ENCODE measurements around the gene ZNF141. TPM values are rescaled to one million over a fixed set of nuclear protein-coding genes. Genes with fewer than 3 reads are reported as not detected.

Gene ZNF141
- polyA plus RNA-seq, 3 donors: 2.5 to 4.2 (median 2.7) TPM

- no peak for TF ChIP-seq CTCF (IDR thresholded peaks at IDR 0.05)
- peak overlapping the region; percentile 90 for H2AFZ ChIP-seq (ENCODE audit: insufficient read depth, low read depth, low read length, poor library complexity, severe bottlenecking)
- peaks cover 0 to 42% of the 10 kb centered on the region in 2 donors for H3K36me3 ChIP-seq (replicated peaks in 1 of 2; ENCODE audit: control insufficient read depth in 1 of 2, insufficient read depth in 2 of 2, low read length in 2 of 2)
Measured at GRCh38 chr4:337932-338758, 531 bp downstream of the ZNF141 start.

GRCh38 chr4:338759-339097 lies 1.1 kb downstream of the ZNF141 start:
- Mint-ChIP-seq H3K9me3 (peaks cover 33 to 69% (median 58%) of the 10 kb centered on the region in 7 donors), H3K4me1 (peaks cover 20% of the 10 kb centered on the region), H3K4me3 (peak overlapping the region; percentile 99), H3K36me3 (peaks cover 36 to 46% of the 10 kb centered on the region in 2 donors), H3K27me3 (ENCODE audit: low read depth in 3 of 3) (peaks cover 2 to 4% (median 2%) of the 10 kb centered on the region in 3 donors), H3K27ac (peak overlapping the region in 4 of 7 donors; percentile 11 to 99 (median 62))
- Histone ChIP-seq H3K4me1 (ENCODE audit: control insufficient read depth in 1 of 2, insufficient read depth in 2 of 2, low read length in 2 of 2) (peaks cover 14 to 26% of the 10 kb centered on the region in 2 donors), H2AFZ (ENCODE audit: insufficient read depth, low read depth, low read length, poor library complexity, severe bottlenecking) (no peak overlapping the region), H3K9me3 (replicated peaks in 1 of 2; ENCODE audit: control insufficient read depth in 1 of 2, insufficient read depth in 1 of 2, low read length in 2 of 2) (peaks cover 43 to 48% of the 10 kb centered on the region in 2 donors), H3K27me3 (ENCODE audit: control insufficient read depth in 2 of 2, insufficient read depth in 2 of 2, low read length in 2 of 2) (peaks cover 0 to 3% of the 10 kb centered on the region in 2 donors), H3K9ac (ENCODE audit: insufficient read depth, low read length, poor library complexity, severe bottlenecking) (no peak overlapping the region), H3K27ac (ENCODE audit: low read depth in 1 of 2, low read length in 2 of 2) (peak overlapping the region in 1 of 2 donors; percentile 95), H3K4me3 (replicated peaks in 1 of 3; ENCODE audit: low read depth in 2 of 3, low read length in 3 of 3) (peak overlapping the region; percentile 63 to 93 (median 76)), H3K36me3 (replicated peaks in 1 of 2; ENCODE audit: control insufficient read depth in 1 of 2, insufficient read depth in 2 of 2, low read length in 2 of 2) (peaks cover 0 to 47% of the 10 kb centered on the region in 2 donors), H4K20me1 (ENCODE audit: insufficient read depth, low read length) (no peaks in the 10 kb centered on the region), H3K79me2 (ENCODE audit: insufficient read depth, low read length) (peaks cover 55% of the 10 kb centered on the region), H3K4me2 (replicated peaks; ENCODE audit: extremely low read depth, low read length, poor library complexity, severe bottlenecking) (peak overlapping the region; percentile 87)
- DNase-seq: no peak
- TF ChIP-seq CTCF (IDR thresholded peaks at IDR 0.05): no peak
- intact Hi-C loops (cut with micrococcal nuclease): loop anchor here (5.0 to 10.0 kb wide), 4 partner anchors 134 to 346 kb away; partner anchors contain the start of genes SLC49A3 (in 1 of the 2) and ZNF718 (in 1 of the 2)
- WGBS (ENCODE audit: insufficient coverage): 49% methylated on average over 12 of the region's 13 CpGs

More at GRCh38 chr4:337932-338758, 531 bp downstream of the ZNF141 start:
- H3K4me1 Mint-ChIP-seq: peaks cover 20% of the 10 kb centered on the region
- peaks cover 41 to 42% of the 10 kb centered on the region in 2 donors for H3K9me3 ChIP-seq (replicated peaks in 1 of 2; ENCODE audit: control insufficient read depth in 1 of 2, insufficient read depth in 1 of 2, low read length in 2 of 2)
- peaks cover 14 to 26% of the 10 kb centered on the region in 2 donors for H3K4me1 ChIP-seq (ENCODE audit: control insufficient read depth in 1 of 2, insufficient read depth in 2 of 2, low read length in 2 of 2)
- DNase-seq: peak in 2 of 3 donors; percentile 5 to 24
- intact Hi-C loops (cut with micrococcal nuclease): loop anchor here (5.0 to 10.0 kb wide), 4 partner anchors 134 to 347 kb away; partner anchors contain the start of genes SLC49A3 (in 1 of the 2) and ZNF718 (in 1 of the 2)
- H3K4me3 ChIP-seq (replicated peaks in 1 of 3; ENCODE audit: low read depth in 2 of 3, low read length in 3 of 3): peak overlapping the region; percentile 63 to 93 (median 76)
- H3K79me2 ChIP-seq (ENCODE audit: insufficient read depth, low read length): peaks cover 54% of the 10 kb centered on the region
- peaks cover 2 to 4% (median 2%) of the 10 kb centered on the region in 3 donors for H3K27me3 Mint-ChIP-seq (ENCODE audit: low read depth in 3 of 3)
- peak overlapping the region; percentile 85 to 95 for H3K27ac ChIP-seq (ENCODE audit: low read depth in 1 of 2, low read length in 2 of 2)
- WGBS (ENCODE audit: insufficient coverage): 3% methylated on average over 39 of the region's 52 CpGs
- H3K4me3 Mint-ChIP-seq: peak overlapping the region; percentile 99
- H3K27ac Mint-ChIP-seq: peak overlapping the region; percentile 96 to 99 (median 97)
- H4K20me1 ChIP-seq (ENCODE audit: insufficient read depth, low read length): no peaks in the 10 kb centered on the region
- peaks cover 31 to 66% (median 52%) of the 10 kb centered on the region in 7 donors for H3K9me3 Mint-ChIP-seq
- H3K9ac ChIP-seq (ENCODE audit: insufficient read depth, low read length, poor library complexity, severe bottlenecking): peak overlapping the region; percentile 86
- H3K4me2 ChIP-seq (replicated peaks; ENCODE audit: extremely low read depth, low read length, poor library complexity, severe bottlenecking): peak overlapping the region; percentile 87
- H3K36me3 Mint-ChIP-seq: peaks cover 32 to 40% of the 10 kb centered on the region in 2 donors
- H3K27me3 ChIP-seq (ENCODE audit: control insufficient read depth in 2 of 2, insufficient read depth in 2 of 2, low read length in 2 of 2): peaks cover 0 to 3% of the 10 kb centered on the region in 2 donors

Data from CD14-positive monocyte (primary cell).